Esophagus squamous epithelium (tissue), 4 donors: ENCODE measurements around the gene SKI.

Source experiments
- POLR2A ChIP-seq, 4 donors: fragments of 450-650 bp; IDR thresholded peaks; one replicate each; pipeline ENCODE4 v1.6.1; 2017; ENCODE audit warnings: antibody characterized with exemption in 4 of 4, mild to moderate bottlenecking in 4 of 4, moderate library complexity in 3 of 4
- TF ChIP-seq, protein P1 (sequence below), 6 experiments: fragments of 450-650 bp in 4 of 6; fragments of 200-600 bp in 2 of 6; sonication (generic) in 2 of 6; IDR thresholded peaks; one replicate each; pipeline ENCODE4 v1.5.1; 2016 to 2019; ENCODE audit warnings: antibody characterized with exemption in 6 of 6, mild to moderate bottlenecking in 4 of 6, moderate library complexity in 4 of 6

GRCh38 chr1:2238361-2239012, 10.4 kb downstream of the SKI start:
- TF ChIP-seq, protein P1, sequence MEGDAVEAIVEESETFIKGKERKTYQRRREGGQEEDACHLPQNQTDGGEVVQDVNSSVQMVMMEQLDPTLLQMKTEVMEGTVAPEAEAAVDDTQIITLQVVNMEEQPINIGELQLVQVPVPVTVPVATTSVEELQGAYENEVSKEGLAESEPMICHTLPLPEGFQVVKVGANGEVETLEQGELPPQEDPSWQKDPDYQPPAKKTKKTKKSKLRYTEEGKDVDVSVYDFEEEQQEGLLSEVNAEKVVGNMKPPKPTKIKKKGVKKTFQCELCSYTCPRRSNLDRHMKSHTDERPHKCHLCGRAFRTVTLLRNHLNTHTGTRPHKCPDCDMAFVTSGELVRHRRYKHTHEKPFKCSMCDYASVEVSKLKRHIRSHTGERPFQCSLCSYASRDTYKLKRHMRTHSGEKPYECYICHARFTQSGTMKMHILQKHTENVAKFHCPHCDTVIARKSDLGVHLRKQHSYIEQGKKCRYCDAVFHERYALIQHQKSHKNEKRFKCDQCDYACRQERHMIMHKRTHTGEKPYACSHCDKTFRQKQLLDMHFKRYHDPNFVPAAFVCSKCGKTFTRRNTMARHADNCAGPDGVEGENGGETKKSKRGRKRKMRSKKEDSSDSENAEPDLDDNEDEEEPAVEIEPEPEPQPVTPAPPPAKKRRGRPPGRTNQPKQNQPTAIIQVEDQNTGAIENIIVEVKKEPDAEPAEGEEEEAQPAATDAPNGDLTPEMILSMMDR (IDR thresholded peaks at IDR 0.05) = no peak
- no peak for TF ChIP-seq POLR2A (IDR thresholded peaks at IDR 0.05)
